GM19099 (cell line): ENCODE measurements around the gene KLHL1.

ENCODE experiments used
- POLR2A ChIP-seq: IDR thresholded peaks from 3 replicates; pipeline ENCODE4 v1.6.1; 2011; ENCODE audit warnings: low read depth; ENCODE audit not compliant: insufficient read length; ENCODE audit errors: extremely low read depth

The KLHL1 gene

GRCh38 chr13:69683921-69684686, 424.1 kb downstream of the KLHL1 start:
- no peak for TF ChIP-seq POLR2A

GRCh38 chr13:69681722-69682121, 426.5 kb downstream of the KLHL1 start:
- TF ChIP-seq POLR2A: no peak

GRCh38 chr13:69677343-69677742, 430.9 kb downstream of the KLHL1 start:
- no peak for TF ChIP-seq POLR2A

- TF ChIP-seq POLR2A: no peak
Observed at GRCh38 chr13:69676286-69676685, 432.0 kb downstream of the KLHL1 start.

GRCh38 chr13:69660155-69660554, 448.1 kb downstream of the KLHL1 start:
- no peak for TF ChIP-seq POLR2A

- TF ChIP-seq POLR2A: no peak
Observed at GRCh38 chr13:69657676-69658075, 450.6 kb downstream of the KLHL1 start.

GRCh38 chr13:69654392-69654791, 453.9 kb downstream of the KLHL1 start:
- no peak for TF ChIP-seq POLR2A
